ENCODE measurements around the gene LACTBL1.

The LACTBL1 gene

GRCh38 chr1:22920026-22920733 is 52.5 kb downstream of the LACTBL1 start:
- TF ChIP-seq CTCF (conservative IDR thresholded peaks at IDR 0.05; ENCODE audit: low read depth) = no peak
- POLR2A ChIA-PET (ENCODE audit: low non-redundant PET) = no interaction called here
- no peak overlapping the region for H3K27ac ChIP-seq
- CTCF ChIA-PET = interaction anchor here (0.7 kb wide), 1 partner anchor 216 kb away, joined by 3 read pairs; no protein-coding TSS in a partner anchor
- DNase-seq (ENCODE audit: low spot score) = no peak

GRCh38 chr1:22919341-22920025 is 53.2 kb downstream of the LACTBL1 start:
- TF ChIP-seq CTCF (conservative IDR thresholded peaks at IDR 0.05; ENCODE audit: low read depth) = no peak
- DNase-seq (ENCODE audit: low spot score) = no peak
- ChIA-PET POLR2A (ENCODE audit: low non-redundant PET) (no interaction called here), CTCF (interaction anchor here (0.7 to 1.2 kb wide), 2 partner anchors 11 to 216 kb away, joined by 3 to 4 read pairs; no protein-coding TSS in a partner anchor)
- no peak overlapping the region for H3K27ac ChIP-seq

DNA sequence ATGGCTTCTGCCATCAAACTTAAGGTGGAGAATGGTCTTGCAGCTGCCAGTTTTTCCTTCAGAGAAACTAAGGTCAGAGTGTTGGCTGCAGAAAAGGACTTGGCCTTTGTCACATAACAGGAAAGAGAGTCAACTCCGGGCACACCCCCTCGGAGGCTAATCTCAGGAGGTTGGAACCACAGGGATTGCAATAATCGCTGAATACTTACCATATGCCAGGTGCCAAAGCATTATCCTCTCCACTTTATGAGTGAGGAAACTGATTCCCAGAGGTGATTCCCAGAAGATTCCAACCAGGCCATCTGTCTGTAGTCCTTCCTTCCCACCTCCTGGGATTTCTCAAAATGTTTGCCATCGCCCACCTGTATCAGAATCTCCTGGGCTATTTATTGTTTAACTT is 54.0 kb downstream of the LACTBL1 start:
- ChIA-PET POLR2A (ENCODE audit: low non-redundant PET) (no interaction called here), CTCF (interaction anchor here (1.2 kb wide), 1 partner anchor 12 kb away, joined by 4 read pairs; no protein-coding TSS in a partner anchor)

GRCh38 chr1:22917989-22918388 is 54.7 kb downstream of the LACTBL1 start:
- DNase-seq (ENCODE audit: low spot score) = no peak
- POLR2A ChIA-PET (ENCODE audit: low non-redundant PET) = no interaction called here
- no peak overlapping the region for H3K27ac ChIP-seq
- CTCF ChIA-PET = interaction anchor here (1.2 kb wide), 1 partner anchor 13 kb away, joined by 4 read pairs; no protein-coding TSS in a partner anchor
- no peak for TF ChIP-seq CTCF (conservative IDR thresholded peaks at IDR 0.05; ENCODE audit: low read depth)

More for the DNA sequence above, 54.0 kb downstream of the LACTBL1 start:
- TF ChIP-seq CTCF (conservative IDR thresholded peaks at IDR 0.05; ENCODE audit: low read depth) = no peak
- no peak overlapping the region for H3K27ac ChIP-seq
- no peak for DNase-seq (ENCODE audit: low spot score)

- peak; percentile 20 for DNase-seq (ENCODE audit: low spot score)
- POLR2A ChIA-PET (ENCODE audit: low non-redundant PET) = no interaction called here
- no peak for TF ChIP-seq CTCF (conservative IDR thresholded peaks at IDR 0.05; ENCODE audit: low read depth)
- peak overlapping the region; percentile 61 for H3K27ac ChIP-seq
- CTCF ChIA-PET = interaction anchor here (0.6 to 0.7 kb wide), 2 partner anchors 14 to 44 kb away, joined by 3 read pairs; no protein-coding TSS in a partner anchor
These were observed 56.2 kb downstream of the LACTBL1 start for GRCh38 chr1:22916471-22916820.

GRCh38 chr1:22915816-22916470 is 56.7 kb downstream of the LACTBL1 start:
- POLR2A ChIA-PET (ENCODE audit: low non-redundant PET) = no interaction called here

More at GRCh38 chr1:22915816-22916470, 56.7 kb downstream of the LACTBL1 start:
- CTCF ChIA-PET = no interaction called here
- peak overlapping the region; percentile 61 for H3K27ac ChIP-seq
- no peak for DNase-seq (ENCODE audit: low spot score)
- no peak for TF ChIP-seq CTCF (conservative IDR thresholded peaks at IDR 0.05; ENCODE audit: low read depth)
